ENCODE data around the gene EHD4.

Gene EHD4

DNA sequence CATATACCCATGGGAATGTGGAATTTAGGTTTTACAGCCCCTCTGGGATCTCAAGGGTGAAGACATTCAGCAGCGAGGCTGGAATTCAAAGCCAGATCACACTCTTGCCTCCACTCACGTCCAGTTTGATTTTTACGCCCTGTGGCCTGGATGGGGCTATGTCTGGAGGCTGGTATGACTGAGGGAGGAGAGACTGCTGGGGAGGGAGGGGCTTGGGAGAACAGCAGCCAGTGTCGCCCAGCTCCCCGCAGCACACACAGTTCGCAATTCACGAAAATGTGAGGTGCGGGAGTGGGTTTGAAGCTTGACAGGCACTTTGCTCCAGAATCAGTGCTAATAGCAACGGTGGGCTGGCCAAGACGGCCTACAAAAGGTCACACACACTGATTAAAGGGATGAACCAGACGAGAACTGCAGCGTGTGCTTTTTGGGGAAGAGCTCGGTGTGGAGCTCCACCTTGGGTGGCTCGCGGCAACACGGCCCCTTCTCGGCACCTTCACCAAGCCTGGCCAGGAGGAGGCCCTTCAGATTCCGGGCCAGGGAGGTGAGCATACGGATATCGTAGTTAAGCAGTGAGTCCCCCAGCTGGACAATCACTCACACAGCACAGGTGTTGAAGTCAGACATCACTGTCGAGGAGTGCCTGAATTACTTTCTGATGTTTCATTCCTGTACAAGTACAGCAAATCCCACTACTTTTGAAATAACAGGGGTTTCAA, 16.4 kb downstream of the EHD4 start:
- no peak overlapping the region for H3K27ac ChIP-seq
- H3K36me3 ChIP-seq (ENCODE audit: control insufficient read depth, insufficient read depth, low read length): no peaks in the 10 kb centered on the region
- no peaks in the 10 kb centered on the region for H3K79me2 ChIP-seq
- no peaks in the 10 kb centered on the region for H3K27me3 ChIP-seq (ENCODE audit: control insufficient read depth, insufficient read depth, low read length)
- no peak overlapping the region for H2AFZ ChIP-seq
- no peak overlapping the region for H3K4me3 ChIP-seq (ENCODE audit: low read depth, low read length)
- H3K4me1 ChIP-seq: no peaks in the 10 kb centered on the region
- TF ChIP-seq, protein P1, sequence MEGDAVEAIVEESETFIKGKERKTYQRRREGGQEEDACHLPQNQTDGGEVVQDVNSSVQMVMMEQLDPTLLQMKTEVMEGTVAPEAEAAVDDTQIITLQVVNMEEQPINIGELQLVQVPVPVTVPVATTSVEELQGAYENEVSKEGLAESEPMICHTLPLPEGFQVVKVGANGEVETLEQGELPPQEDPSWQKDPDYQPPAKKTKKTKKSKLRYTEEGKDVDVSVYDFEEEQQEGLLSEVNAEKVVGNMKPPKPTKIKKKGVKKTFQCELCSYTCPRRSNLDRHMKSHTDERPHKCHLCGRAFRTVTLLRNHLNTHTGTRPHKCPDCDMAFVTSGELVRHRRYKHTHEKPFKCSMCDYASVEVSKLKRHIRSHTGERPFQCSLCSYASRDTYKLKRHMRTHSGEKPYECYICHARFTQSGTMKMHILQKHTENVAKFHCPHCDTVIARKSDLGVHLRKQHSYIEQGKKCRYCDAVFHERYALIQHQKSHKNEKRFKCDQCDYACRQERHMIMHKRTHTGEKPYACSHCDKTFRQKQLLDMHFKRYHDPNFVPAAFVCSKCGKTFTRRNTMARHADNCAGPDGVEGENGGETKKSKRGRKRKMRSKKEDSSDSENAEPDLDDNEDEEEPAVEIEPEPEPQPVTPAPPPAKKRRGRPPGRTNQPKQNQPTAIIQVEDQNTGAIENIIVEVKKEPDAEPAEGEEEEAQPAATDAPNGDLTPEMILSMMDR (IDR thresholded peaks at IDR 0.05): no peak
- H3K9me3 ChIP-seq (ENCODE audit: control insufficient read depth, low read length): no peaks in the 10 kb centered on the region
- H3K9ac ChIP-seq: no peak overlapping the region
- no peak overlapping the region for H3K4me2 ChIP-seq (ENCODE audit: low read length)

DNA sequence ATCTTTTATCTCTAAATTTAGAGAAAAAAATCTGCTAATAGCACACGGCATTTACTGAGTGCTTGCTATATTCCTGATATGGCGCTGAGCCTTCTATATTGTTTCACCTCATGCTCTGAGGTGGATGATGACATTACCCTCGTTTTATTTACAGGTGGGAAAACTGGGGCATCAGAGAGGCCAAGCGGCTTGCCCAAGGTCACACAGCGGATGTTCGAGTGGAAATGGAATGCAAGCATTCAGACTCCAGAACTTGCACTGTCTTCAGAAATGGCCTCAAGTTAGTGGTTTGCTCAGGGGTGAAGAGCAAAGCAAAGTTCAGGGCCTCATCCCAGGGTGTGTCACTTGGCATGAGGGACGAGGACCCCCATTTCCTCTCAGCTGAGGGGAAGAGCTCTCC, 17.3 kb downstream of the EHD4 start:
- Histone ChIP-seq H2AFZ (no peak overlapping the region), H3K27ac (no peak overlapping the region), H3K27me3 (ENCODE audit: control insufficient read depth, insufficient read depth, low read length) (no peaks in the 10 kb centered on the region), H3K4me1 (peaks cover 2% of the 10 kb centered on the region), H3K9me3 (ENCODE audit: control insufficient read depth, low read length) (no peaks in the 10 kb centered on the region), H3K4me3 (ENCODE audit: low read depth, low read length) (no peak overlapping the region), H3K36me3 (ENCODE audit: control insufficient read depth, insufficient read depth, low read length) (no peaks in the 10 kb centered on the region), H3K9ac (no peak overlapping the region), H3K4me2 (ENCODE audit: low read length) (no peak overlapping the region), H3K79me2 (no peaks in the 10 kb centered on the region)
- TF ChIP-seq, protein P1 (IDR thresholded peaks at IDR 0.05): no peak

DNA sequence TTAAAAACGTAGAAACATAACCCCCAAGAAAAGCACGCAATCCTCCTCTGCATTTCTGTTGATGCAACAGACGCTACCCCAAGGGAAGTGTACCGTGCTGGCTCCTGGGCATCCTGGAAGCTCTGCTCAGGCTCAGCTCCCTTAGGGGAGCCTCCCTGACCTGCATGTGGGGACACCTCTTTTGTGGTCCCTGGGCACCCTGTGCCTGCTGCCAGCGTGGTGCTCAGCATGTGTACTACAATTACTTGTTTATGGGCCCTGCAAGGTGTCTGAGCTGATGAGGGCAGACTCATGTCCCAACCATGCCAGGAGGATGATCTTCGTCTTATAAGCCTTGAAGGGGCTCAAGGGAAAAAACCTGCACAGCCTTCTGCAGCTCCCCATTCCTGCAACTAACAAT, 18.3 kb downstream of the EHD4 start:
- no peak overlapping the region for H3K9ac ChIP-seq
- TF ChIP-seq, protein P1 (IDR thresholded peaks at IDR 0.05): no peak
- H3K27ac ChIP-seq: no peak overlapping the region
- no peaks in the 10 kb centered on the region for H3K27me3 ChIP-seq (ENCODE audit: control insufficient read depth, insufficient read depth, low read length)
- no peaks in the 10 kb centered on the region for H3K36me3 ChIP-seq (ENCODE audit: control insufficient read depth, insufficient read depth, low read length)
- no peaks in the 10 kb centered on the region for H3K79me2 ChIP-seq
- no peak overlapping the region for H3K4me2 ChIP-seq (ENCODE audit: low read length)
- no peaks in the 10 kb centered on the region for H3K9me3 ChIP-seq (ENCODE audit: control insufficient read depth, low read length)
- H3K4me3 ChIP-seq (ENCODE audit: low read depth, low read length): no peak overlapping the region
- H2AFZ ChIP-seq: no peak overlapping the region
- H3K4me1 ChIP-seq: peaks cover 6% of the 10 kb centered on the region

DNA sequence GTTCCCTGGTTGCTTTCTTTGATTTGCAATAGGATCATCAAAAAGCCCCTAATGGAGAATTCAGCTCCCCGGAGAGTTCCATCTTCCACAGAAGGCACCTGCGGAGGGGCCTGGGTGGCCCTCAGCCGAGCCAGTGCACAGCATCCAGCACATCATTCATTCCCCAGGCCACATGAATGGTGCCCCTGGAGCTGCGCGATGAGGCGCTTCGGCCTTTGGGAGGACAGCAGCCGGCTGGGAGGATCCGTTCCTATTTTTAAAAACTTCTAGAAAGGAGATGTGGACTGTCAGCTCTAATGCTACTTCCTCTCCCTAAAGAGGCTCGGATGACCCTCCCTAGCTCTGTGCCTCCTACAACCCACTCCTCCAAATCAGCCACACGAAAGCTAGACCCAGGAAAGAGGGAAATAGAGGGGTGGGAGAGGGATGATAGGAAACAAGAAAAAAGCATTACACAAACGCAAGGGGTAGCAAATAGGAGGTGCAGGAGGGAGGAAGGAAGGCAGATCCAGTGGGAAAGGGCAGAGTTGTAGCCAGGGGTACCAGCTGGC, 20.3 kb downstream of the EHD4 start:
- Histone ChIP-seq H3K4me1 (peaks cover 6% of the 10 kb centered on the region), H3K4me3 (ENCODE audit: low read depth, low read length) (no peak overlapping the region), H3K9me3 (ENCODE audit: control insufficient read depth, low read length) (no peaks in the 10 kb centered on the region), H3K27ac (no peak overlapping the region), H3K36me3 (ENCODE audit: control insufficient read depth, insufficient read depth, low read length) (no peaks in the 10 kb centered on the region), H3K4me2 (ENCODE audit: low read length) (no peak overlapping the region), H3K9ac (no peak overlapping the region), H3K27me3 (ENCODE audit: control insufficient read depth, insufficient read depth, low read length) (no peaks in the 10 kb centered on the region), H2AFZ (no peak overlapping the region), H3K79me2 (no peaks in the 10 kb centered on the region)
- TF ChIP-seq, protein P1 (IDR thresholded peaks at IDR 0.05): no peak

DNA sequence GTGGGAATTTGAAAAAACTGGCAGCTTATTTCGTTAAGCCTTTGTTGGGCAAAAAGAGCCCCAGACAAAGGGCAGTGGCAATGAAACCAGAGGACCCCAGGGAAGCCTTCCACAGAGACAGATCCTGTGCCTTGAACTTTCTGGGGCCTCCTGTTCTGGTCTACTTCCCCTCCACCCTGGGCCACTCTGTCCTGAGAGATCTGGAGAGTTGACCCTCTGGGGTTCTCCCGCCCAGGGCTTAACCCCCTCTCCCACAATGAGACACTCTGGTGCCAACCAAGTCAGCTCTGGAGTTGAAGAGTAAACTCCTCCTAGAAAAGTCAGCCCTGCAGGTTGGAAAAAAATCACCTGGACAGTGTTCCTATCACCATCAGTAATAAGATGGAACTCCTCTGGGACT, 20.8 kb downstream of the EHD4 start:
- Histone ChIP-seq H3K9me3 (ENCODE audit: control insufficient read depth, low read length) (no peaks in the 10 kb centered on the region), H3K36me3 (ENCODE audit: control insufficient read depth, insufficient read depth, low read length) (no peaks in the 10 kb centered on the region), H3K4me3 (ENCODE audit: low read depth, low read length) (no peak overlapping the region), H3K79me2 (no peaks in the 10 kb centered on the region), H3K27me3 (ENCODE audit: control insufficient read depth, insufficient read depth, low read length) (no peaks in the 10 kb centered on the region), H2AFZ (no peak overlapping the region), H3K4me2 (ENCODE audit: low read length) (no peak overlapping the region), H3K4me1 (peaks cover 6% of the 10 kb centered on the region), H3K9ac (no peak overlapping the region), H3K27ac (no peak overlapping the region)
- TF ChIP-seq, protein P1 (IDR thresholded peaks at IDR 0.05): no peak
